Kidney (tissue), 14 donors: Measurements from ENCODE around the gene PJA1. TPM values are rescaled to one million over a fixed set of nuclear protein-coding genes. Genes with fewer than 3 reads are reported as not detected.

Experiments used
- DNase-seq, 5 donors: peaks; one replicate each; pipeline ENCODE4 v3.0.0-alpha.2; 2013 to 2020
- FAIRE-seq: peaks from 2 replicates; lab custom pipeline; 2012; peaks lifted over from hg19 to GRCh38; lab: Jason Lieb, UNC
- H3K27ac ChIP-seq, 2 donors: one replicate each; pipeline ENCODE4 v1.7.0; 2013; ENCODE audit warnings: low read depth in 2 of 2, low read length in 2 of 2, inconsistent platforms in 1 of 2
- H3K27me3 ChIP-seq: one replicate; pipeline ENCODE4 v1.7.1; 2013; ENCODE audit warnings: low read length, inconsistent platforms; ENCODE audit not compliant: control insufficient read depth, insufficient read depth
- H3K36me3 ChIP-seq, 3 donors: one replicate each; pipeline versions ENCODE4 v1.7.0 to v1.7.1; 2013; ENCODE audit warnings: low read length in 3 of 3, control low read depth in 1 of 3, inconsistent platforms in 1 of 3; ENCODE audit not compliant: insufficient read depth in 3 of 3, control insufficient read depth in 2 of 3
- H3K4me1 ChIP-seq, 3 donors: one replicate each; pipeline versions ENCODE4 v1.7.0 to v1.7.1; 2013; ENCODE audit warnings: low read length in 3 of 3, inconsistent platforms in 1 of 3, low read depth in 1 of 3; ENCODE audit not compliant: control insufficient read depth in 2 of 3, insufficient read depth in 2 of 3
- H3K4me3 ChIP-seq, 3 donors: one replicate each; pipeline versions ENCODE4 v1.7.0 to v1.8.1; 2013; ENCODE audit warnings: low read length in 3 of 3, control low read depth in 1 of 3, inconsistent platforms in 1 of 3
- H3K9ac ChIP-seq, 3 donors: one replicate each; pipeline versions ENCODE4 v1.7.0 to v1.7.1; 2013; ENCODE audit warnings: low read length in 3 of 3, control low read depth in 1 of 3, inconsistent platforms in 1 of 3
- H3K9me3 ChIP-seq, 3 donors: one replicate each; pipeline versions ENCODE4 v1.7.0 to v1.7.1; 2013; ENCODE audit warnings: low read length in 3 of 3, control low read depth in 1 of 3, inconsistent platforms in 1 of 3; ENCODE audit not compliant: control insufficient read depth in 2 of 3, insufficient read depth in 1 of 3
- intact Hi-C: fragments of 100-400 bp; cut with DNase I; formaldehyde crosslinking; loops from one replicate; pipeline ENCODE4 v1.11.1; 2022
- polyA plus RNA-seq: library from polyadenylated mRNA; stranded (reverse); fragments of 350-450 nt; fragmentation: Illumina TruSeq; extraction: RNeasy Lipid Tissue Mini Kit (QIAGEN cat#74804); gene quantifications from one replicate; pipeline ENCODE4 v1.2.3, GENCODE V29; 2014; ENCODE audit warnings: low read depth, low replicate concordance; ENCODE audit not compliant: insufficient read depth
- total RNA-seq: library from RNA; stranded (reverse); fragmentation: NEBNext Ultra II Directional; extraction: Animal tissue kit (Norgen Biotek cat#: 25700); gene quantifications from one replicate; pipeline ENCODE4 v1.2.1, GENCODE V29; 2021
- TF ChIP-seq, protein P1 (sequence below): IDR thresholded peaks from 3 replicates; pipeline ENCODE4 v1.5.1; 2012; ENCODE audit warnings: mild to moderate bottlenecking, moderate library complexity, borderline replicate concordance; ENCODE audit not compliant: insufficient read depth; ENCODE audit errors: extremely low read depth
- donor health status: control.
- donor health status: control.
- donor health status: control.
- donor health status: control.
- donor health status: control.
- donor health status: DM: yes; HTN: yes; CAD: no.
- donor health status: Normal renal cell carcinoma (clear cell type).

Gene PJA1
- total and polyA plus RNA-seq, 2 donors from 2014 or later, result 27.1 to 29.9 TPM

DNA sequence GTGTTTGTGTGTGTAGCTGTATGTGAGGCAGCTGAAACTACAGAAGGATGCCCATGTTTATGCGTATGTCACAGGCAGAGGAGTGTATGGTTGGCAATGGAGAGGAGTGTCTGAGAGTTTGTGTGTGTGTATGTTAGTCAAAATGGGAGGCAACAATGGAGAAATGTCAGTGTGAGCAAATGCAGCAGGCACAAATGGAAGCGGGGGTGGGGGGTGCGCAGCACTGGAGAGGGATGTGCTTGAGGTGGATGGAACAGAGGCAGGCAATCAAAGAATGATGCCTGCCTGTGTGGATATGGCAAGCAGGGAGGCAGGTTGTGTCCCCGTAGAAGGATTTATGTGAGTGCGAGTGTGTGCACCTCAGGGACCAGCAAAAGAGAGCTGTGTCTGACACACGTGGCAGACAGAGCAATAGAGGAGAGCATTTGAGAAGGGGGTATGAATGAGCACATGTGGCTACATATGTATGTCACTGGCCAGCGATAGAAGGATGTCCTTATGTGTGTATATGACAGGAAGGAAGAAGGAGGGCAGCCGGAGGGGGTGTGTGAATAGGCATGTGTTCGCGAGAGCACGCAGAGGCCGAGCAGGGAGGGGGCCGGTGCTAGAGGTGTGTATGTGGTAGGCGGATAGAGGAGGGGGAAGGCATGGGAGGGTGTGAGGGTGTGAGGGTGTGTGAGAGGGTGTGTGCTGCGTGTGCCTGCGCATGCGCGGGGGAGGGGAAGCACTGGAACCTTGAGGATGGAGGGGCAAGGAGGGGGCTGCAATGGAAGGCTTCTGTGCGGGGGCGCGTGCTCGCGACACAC, 1.1 kb downstream of the PJA1 start:
- DNase-seq (peak in 4 of 5 donors; percentile 39 to 64 (median 54)), FAIRE-seq (no peak)
- Histone ChIP-seq H3K9ac (peak overlapping the region in 1 of 3 donors; percentile 7), H3K27me3 (no peaks in the 10 kb centered on the region), H3K27ac (no peak overlapping the region), H3K4me3 (peak overlapping the region; percentile 45 to 74 (median 70)), H3K36me3 (no peaks in the 10 kb centered on the region), H3K9me3 (no peaks in the 10 kb centered on the region), H3K4me1 (peaks cover 0 to 4% (median 0%) of the 10 kb centered on the region in 3 donors)
- TF ChIP-seq, protein P1, sequence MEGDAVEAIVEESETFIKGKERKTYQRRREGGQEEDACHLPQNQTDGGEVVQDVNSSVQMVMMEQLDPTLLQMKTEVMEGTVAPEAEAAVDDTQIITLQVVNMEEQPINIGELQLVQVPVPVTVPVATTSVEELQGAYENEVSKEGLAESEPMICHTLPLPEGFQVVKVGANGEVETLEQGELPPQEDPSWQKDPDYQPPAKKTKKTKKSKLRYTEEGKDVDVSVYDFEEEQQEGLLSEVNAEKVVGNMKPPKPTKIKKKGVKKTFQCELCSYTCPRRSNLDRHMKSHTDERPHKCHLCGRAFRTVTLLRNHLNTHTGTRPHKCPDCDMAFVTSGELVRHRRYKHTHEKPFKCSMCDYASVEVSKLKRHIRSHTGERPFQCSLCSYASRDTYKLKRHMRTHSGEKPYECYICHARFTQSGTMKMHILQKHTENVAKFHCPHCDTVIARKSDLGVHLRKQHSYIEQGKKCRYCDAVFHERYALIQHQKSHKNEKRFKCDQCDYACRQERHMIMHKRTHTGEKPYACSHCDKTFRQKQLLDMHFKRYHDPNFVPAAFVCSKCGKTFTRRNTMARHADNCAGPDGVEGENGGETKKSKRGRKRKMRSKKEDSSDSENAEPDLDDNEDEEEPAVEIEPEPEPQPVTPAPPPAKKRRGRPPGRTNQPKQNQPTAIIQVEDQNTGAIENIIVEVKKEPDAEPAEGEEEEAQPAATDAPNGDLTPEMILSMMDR, result no peak
- intact Hi-C loops, result no loop called here

GRCh38 chrX:69162361-69162865, 2.8 kb downstream of the PJA1 start:
- H3K9me3 ChIP-seq, result no peaks in the 10 kb centered on the region
- no peaks in the 10 kb centered on the region for H3K36me3 ChIP-seq
- TF ChIP-seq, protein P1, result no peak
- DNase-seq, result no peak
- intact Hi-C loops, result no loop called here
- no peak overlapping the region for H3K4me3 ChIP-seq
- H3K27ac ChIP-seq, result no peak overlapping the region
- no peak for FAIRE-seq
- H3K27me3 ChIP-seq, result no peaks in the 10 kb centered on the region
- no peak overlapping the region for H3K9ac ChIP-seq
- peaks cover 0 to 4% (median 0%) of the 10 kb centered on the region in 3 donors for H3K4me1 ChIP-seq

- no peak overlapping the region for H3K9ac ChIP-seq
- H3K36me3 ChIP-seq, result no peaks in the 10 kb centered on the region
- intact Hi-C loops, result no loop called here
- H3K27ac ChIP-seq, result no peak overlapping the region
- DNase-seq (no peak), FAIRE-seq (no peak)
- TF ChIP-seq, protein P1, result no peak
- H3K9me3 ChIP-seq, result no peaks in the 10 kb centered on the region
- no peaks in the 10 kb centered on the region for H3K27me3 ChIP-seq
- H3K4me1 ChIP-seq, result peaks cover 0 to 4% (median 0%) of the 10 kb centered on the region in 3 donors
- no peak overlapping the region for H3K4me3 ChIP-seq
Observed at GRCh38 chrX:69161786-69162349, 3.4 kb downstream of the PJA1 start.
